GM19043 (cell line): ENCODE results near the gene PPP2R5D.
"Not testable (repeated sequence)": the region's sequence is repeated elsewhere in the genome, so short reads cannot be mapped to it uniquely, and the experiment has no call there.

ENCODE experiments used
- ATAC-seq: cut with Tn5 transposase; IDR thresholded peaks from one replicate; pipeline ENCODE4 v1.9.1; 2021; ENCODE audit warnings: low read depth; ENCODE audit not compliant: unreplicated experiment

Gene PPP2R5D

GRCh38 chr6:42984001-42984923 is at the start of gene PPP2R5D:
PPP2R5D (plus strand) TSS chr6:42984570; CDS start chr6:42984678, 108 bp downstream.
- ATAC-seq, result peak; percentile 93

GRCh38 chr6:42935322-42935721 is 49.0 kb upstream of the PPP2R5D start:
- no peak for ATAC-seq

- no peak for ATAC-seq
Observed at GRCh38 chr6:42936398-42936797, 48.0 kb upstream of the PPP2R5D start.

- no peak for ATAC-seq
Observed at GRCh38 chr6:42937548-42938427, 46.6 kb upstream of the PPP2R5D start.

- no peak for ATAC-seq
Observed at GRCh38 chr6:42938428-42938796, 46.0 kb upstream of the PPP2R5D start.

- ATAC-seq, result no peak
Observed at GRCh38 chr6:42938987-42939809, 45.2 kb upstream of the PPP2R5D start.

GRCh38 chr6:42939810-42940167 is 44.6 kb upstream of the PPP2R5D start:
- ATAC-seq, result no peak

GRCh38 chr6:42940493-42941045 is 43.8 kb upstream of the PPP2R5D start:
- no peak for ATAC-seq

GRCh38 chr6:42941356-42941755 is 43.0 kb upstream of the PPP2R5D start:
- ATAC-seq, result not testable (repeated sequence)

- ATAC-seq, result no peak
Observed at GRCh38 chr6:42942444-42942843, 41.9 kb upstream of the PPP2R5D start.

GRCh38 chr6:42947950-42948349 is 36.4 kb upstream of the PPP2R5D start:
- ATAC-seq, result no peak

- ATAC-seq, result no peak
Observed at GRCh38 chr6:42952389-42952788, 32.0 kb upstream of the PPP2R5D start.

- ATAC-seq, result not testable (repeated sequence)
Observed at GRCh38 chr6:42954405-42954804, 30.0 kb upstream of the PPP2R5D start.

- ATAC-seq, result no peak
Observed at GRCh38 chr6:42958125-42958524, 26.2 kb upstream of the PPP2R5D start.

- ATAC-seq, result no peak
Observed at GRCh38 chr6:42959917-42960242, 24.5 kb upstream of the PPP2R5D start.

- ATAC-seq, result no peak
Observed at GRCh38 chr6:42960243-42961019, 23.9 kb upstream of the PPP2R5D start, which contains the start of gene GNMT. GNMT (plus strand) TSS chr6:42960754; CDS start chr6:42960768, 14 bp downstream.

- no peak for ATAC-seq
Observed at GRCh38 chr6:42961020-42961470, 23.3 kb upstream of the PPP2R5D start.

- no peak for ATAC-seq
Observed at GRCh38 chr6:42962096-42962495, 22.3 kb upstream of the PPP2R5D start.

- no peak for ATAC-seq
Observed at GRCh38 chr6:42962502-42963178, 21.7 kb upstream of the PPP2R5D start.
